ENCODE results near the gene GAS2L2. TPM values are rescaled to one million over a fixed set of nuclear protein-coding genes. Genes with fewer than 3 reads are reported as not detected.

Gene GAS2L2
- total RNA-seq, 1 donor from 2014 or later = not detected

DNA sequence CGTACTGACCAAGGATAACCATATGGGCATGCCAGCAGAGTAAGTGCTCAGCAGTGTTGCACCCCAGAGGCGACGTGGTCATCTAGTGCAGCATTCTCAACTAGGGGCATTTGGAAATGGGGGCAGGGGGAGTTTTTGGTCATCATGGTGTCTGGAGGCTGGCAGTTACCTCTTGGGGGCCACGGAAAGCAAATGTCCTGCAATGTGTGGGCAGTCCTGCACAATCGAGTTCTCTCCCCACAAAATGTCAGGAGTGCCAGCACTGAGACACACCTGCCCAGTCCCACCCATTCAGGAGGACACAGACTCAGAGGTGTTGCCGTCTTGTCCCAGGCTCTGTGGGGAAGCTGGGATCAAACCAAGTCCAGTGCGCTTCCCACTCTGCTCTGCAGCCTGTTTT, 18.6 kb downstream of the GAS2L2 start:
- H3K27ac Mint-ChIP-seq (ENCODE audit: unreplicated experiment) = no peak overlapping the region
- H3K4me3 Mint-ChIP-seq (ENCODE audit: unreplicated experiment) = no peak overlapping the region

DNA sequence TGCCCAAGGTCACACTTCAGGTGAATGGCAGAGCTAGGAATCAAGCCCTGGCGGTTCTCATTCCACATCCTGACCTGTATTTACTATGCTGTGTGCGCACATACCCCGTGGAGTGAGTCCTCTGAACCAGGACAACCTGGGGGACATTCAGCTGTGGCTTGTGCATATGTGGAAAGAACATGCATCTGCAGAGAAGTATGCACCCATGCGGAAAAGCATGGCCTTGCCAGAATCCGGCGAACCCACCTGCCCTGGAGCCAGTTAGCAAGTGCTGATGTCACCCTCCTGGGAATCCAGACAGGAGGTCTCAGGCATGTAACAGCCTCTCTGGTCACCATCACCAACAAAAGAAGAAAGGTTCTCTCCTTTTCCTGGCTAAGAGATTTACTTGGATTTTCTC, 19.7 kb downstream of the GAS2L2 start:
- DNase-seq (ENCODE audit: low spot score) = no peak
- Mint-ChIP-seq H3K9me3 (ENCODE audit: low read depth) (no peaks in the 10 kb centered on the region), H3K27me3 (ENCODE audit: low read depth) (no peaks in the 10 kb centered on the region), H3K36me3 (ENCODE audit: low read depth) (no peaks in the 10 kb centered on the region), H3K27ac (ENCODE audit: unreplicated experiment) (no peak overlapping the region), H3K4me3 (ENCODE audit: unreplicated experiment) (no peak overlapping the region), H3K4me1 (ENCODE audit: low read depth) (peaks cover 20% of the 10 kb centered on the region)
- TF ChIP-seq, protein P1, sequence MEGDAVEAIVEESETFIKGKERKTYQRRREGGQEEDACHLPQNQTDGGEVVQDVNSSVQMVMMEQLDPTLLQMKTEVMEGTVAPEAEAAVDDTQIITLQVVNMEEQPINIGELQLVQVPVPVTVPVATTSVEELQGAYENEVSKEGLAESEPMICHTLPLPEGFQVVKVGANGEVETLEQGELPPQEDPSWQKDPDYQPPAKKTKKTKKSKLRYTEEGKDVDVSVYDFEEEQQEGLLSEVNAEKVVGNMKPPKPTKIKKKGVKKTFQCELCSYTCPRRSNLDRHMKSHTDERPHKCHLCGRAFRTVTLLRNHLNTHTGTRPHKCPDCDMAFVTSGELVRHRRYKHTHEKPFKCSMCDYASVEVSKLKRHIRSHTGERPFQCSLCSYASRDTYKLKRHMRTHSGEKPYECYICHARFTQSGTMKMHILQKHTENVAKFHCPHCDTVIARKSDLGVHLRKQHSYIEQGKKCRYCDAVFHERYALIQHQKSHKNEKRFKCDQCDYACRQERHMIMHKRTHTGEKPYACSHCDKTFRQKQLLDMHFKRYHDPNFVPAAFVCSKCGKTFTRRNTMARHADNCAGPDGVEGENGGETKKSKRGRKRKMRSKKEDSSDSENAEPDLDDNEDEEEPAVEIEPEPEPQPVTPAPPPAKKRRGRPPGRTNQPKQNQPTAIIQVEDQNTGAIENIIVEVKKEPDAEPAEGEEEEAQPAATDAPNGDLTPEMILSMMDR (IDR thresholded peaks at IDR 0.05) = no peak

More for the DNA sequence above, 18.6 kb downstream of the GAS2L2 start:
- no peak for DNase-seq (ENCODE audit: low spot score)
- Mint-ChIP-seq H3K36me3 (ENCODE audit: low read depth) (no peaks in the 10 kb centered on the region), H3K27me3 (ENCODE audit: low read depth) (peaks cover under 1% of the 10 kb centered on the region), H3K9me3 (ENCODE audit: low read depth) (no peaks in the 10 kb centered on the region), H3K4me1 (ENCODE audit: low read depth) (peaks cover 20% of the 10 kb centered on the region)
- TF ChIP-seq, protein P1 (IDR thresholded peaks at IDR 0.05) = no peak

DNA sequence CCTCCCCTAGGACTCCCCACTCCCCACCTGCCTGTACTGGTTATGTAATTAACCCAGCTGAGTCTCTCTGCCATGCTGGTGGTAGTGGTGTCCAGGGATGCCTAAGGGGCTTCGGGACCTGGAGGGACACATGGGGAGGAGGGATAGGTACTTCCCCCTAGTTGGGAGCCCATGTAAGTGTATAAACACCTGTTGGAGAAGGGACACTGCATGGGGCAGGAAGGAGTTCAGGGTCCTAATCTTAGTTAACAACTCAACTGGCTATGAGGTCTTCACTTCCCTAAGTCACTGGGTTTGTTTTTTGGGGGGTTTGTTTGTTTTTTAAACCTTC, 20.3 kb downstream of the GAS2L2 start:
- Mint-ChIP-seq H3K4me3 (ENCODE audit: unreplicated experiment) (peak overlapping the region; percentile 80), H3K27me3 (ENCODE audit: low read depth) (no peaks in the 10 kb centered on the region), H3K4me1 (ENCODE audit: low read depth) (peaks cover 24% of the 10 kb centered on the region), H3K9me3 (ENCODE audit: low read depth) (no peaks in the 10 kb centered on the region), H3K27ac (ENCODE audit: unreplicated experiment) (no peak overlapping the region), H3K36me3 (ENCODE audit: low read depth) (no peaks in the 10 kb centered on the region)
- TF ChIP-seq, protein P1 (IDR thresholded peaks at IDR 0.05) = no peak
- no peak for DNase-seq (ENCODE audit: low spot score)

DNA sequence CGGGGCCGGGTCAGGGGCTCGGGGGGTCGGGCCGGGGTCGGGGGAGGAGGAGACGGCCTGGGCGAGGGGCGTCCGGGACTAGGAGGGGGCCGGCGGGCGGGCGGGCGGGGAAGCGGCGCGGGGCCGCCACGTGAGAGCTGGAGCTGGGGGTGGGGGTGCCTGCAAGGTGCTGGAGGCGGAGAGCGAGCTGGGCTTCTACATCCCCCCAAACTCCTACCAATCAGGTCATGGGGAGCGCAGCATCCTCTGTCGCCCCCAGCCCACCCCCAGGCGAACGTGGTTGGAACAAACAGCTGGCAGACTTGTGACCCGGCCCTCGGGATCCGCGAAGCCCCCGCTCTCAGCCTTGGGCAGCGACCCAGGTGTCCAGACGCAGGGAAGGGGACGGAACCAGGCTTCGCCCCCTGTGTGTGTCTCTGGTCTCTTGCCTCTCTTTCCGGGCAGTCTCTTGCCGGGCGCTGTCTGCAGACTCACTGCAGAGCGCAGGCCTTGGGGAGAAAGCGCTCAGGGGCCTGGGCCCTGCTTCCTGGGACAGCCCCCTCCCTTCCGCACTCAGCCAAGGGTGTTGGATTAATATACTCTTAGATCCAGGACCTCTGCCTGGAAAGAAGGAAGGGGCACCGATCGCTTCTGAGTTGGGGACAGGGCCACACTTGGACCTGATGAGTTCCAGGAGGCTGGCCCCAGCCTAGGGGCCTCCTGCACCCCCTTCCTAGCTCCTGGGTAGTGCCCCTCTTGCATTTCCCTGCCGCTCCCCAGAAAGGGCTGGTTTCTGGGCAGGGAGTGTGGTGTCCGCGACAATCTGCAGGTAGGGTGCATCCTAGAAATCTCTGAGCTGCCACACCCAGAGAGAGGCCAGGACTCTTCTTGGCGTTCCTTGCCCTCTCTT, 20.9 kb downstream of the GAS2L2 start:
- DNase-seq (ENCODE audit: low spot score) = no peak
- TF ChIP-seq, protein P1 (IDR thresholded peaks at IDR 0.05) = no peak
- H3K36me3 Mint-ChIP-seq (ENCODE audit: low read depth) = no peaks in the 10 kb centered on the region
- peaks cover 30% of the 10 kb centered on the region for H3K4me1 Mint-ChIP-seq (ENCODE audit: low read depth)
- H3K27me3 Mint-ChIP-seq (ENCODE audit: low read depth) = no peaks in the 10 kb centered on the region
- H3K4me3 Mint-ChIP-seq (ENCODE audit: unreplicated experiment) = peak overlapping the region; percentile 80
- H3K9me3 Mint-ChIP-seq (ENCODE audit: low read depth) = no peaks in the 10 kb centered on the region
- H3K27ac Mint-ChIP-seq (ENCODE audit: unreplicated experiment) = no peak overlapping the region

DNA sequence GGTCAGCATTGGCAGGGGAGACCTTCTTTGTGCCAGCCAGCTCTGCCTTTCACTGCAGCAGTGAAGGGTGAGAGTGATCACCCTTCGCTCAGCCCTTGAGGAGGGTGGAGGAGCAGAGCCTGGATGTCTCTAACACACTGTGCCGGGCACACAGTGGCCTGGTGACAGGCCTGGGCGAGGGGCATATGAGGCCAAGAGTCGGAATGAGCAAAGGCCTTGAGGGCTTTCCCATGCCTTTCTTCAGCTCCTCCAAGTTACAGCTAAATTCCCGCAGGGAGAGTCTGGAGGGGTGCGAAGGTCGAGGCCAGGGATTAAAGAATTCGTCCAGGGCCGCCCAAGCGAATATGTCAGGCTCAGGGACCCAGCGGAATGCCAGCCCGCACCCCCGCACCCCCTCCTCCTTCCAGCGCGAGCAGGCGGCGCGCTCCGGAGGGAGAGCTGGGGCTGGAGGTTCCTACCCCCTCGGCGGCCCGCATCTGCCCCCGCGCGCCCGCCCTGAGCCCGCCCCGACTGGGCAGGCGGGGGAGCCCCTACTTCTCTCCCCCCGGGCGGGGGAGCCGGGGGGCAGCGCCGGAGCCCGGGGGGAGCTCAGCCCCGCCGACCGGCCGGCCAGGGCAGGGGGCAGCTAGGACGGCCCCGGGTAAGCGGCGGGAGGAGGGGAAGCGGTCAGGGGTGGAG, 21.7 kb downstream of the GAS2L2 start, which contains the start of gene RASL10B:
RASL10B (plus strand) TSS at position 401 of the 678 bp plus-strand sequence. CDS start 3,546 bp downstream, outside the sequence.
- Mint-ChIP-seq H3K4me3 (ENCODE audit: unreplicated experiment) (peak within 1 kb of the TSS; percentile 80), H3K36me3 (ENCODE audit: low read depth) (no peaks in the 10 kb centered on the region), H3K27ac (ENCODE audit: unreplicated experiment) (no peak within 1 kb of the TSS), H3K9me3 (ENCODE audit: low read depth) (no peaks in the 10 kb centered on the region), H3K27me3 (ENCODE audit: low read depth) (no peaks in the 10 kb centered on the region), H3K4me1 (ENCODE audit: low read depth) (peaks cover 38% of the 10 kb centered on the region)
- TF ChIP-seq, protein P1 (IDR thresholded peaks at IDR 0.05) = no peak
- no peak for DNase-seq (ENCODE audit: low spot score)

Measured in chondrocyte (in vitro differentiated cells).